Measurements from ENCODE around the gene ERO1A.

The ERO1A gene

GRCh38 chr14:52703664-52704063 is 8.3 kb upstream of the ERO1A start:
- H3K4me1 Mint-ChIP-seq = peaks cover 21% of the 10 kb centered on the region
- H3K27ac Mint-ChIP-seq = no peak overlapping the region
- peak overlapping the region in 1 of 3 experiments; percentile 24 for H3K4me3 Mint-ChIP-seq
- peaks cover 14% of the 10 kb centered on the region for H3K36me3 Mint-ChIP-seq (ENCODE audit: low read depth)
- no peaks in the 10 kb centered on the region for H3K9me3 Mint-ChIP-seq
- no peak for TF ChIP-seq CTCF (IDR thresholded peaks at IDR 0.05; ENCODE audit: unreplicated experiment in 3 of 3)
- H3K27me3 Mint-ChIP-seq (ENCODE audit: low read depth) = no peaks in the 10 kb centered on the region

- no peak for TF ChIP-seq CTCF (IDR thresholded peaks at IDR 0.05; ENCODE audit: unreplicated experiment in 3 of 3)
- Mint-ChIP-seq H3K4me3 (peak overlapping the region in 1 of 3 experiments; percentile 24), H3K27ac (no peak overlapping the region), H3K36me3 (ENCODE audit: low read depth) (peaks cover 11% of the 10 kb centered on the region), H3K4me1 (peaks cover 17% of the 10 kb centered on the region), H3K27me3 (ENCODE audit: low read depth) (no peaks in the 10 kb centered on the region), H3K9me3 (no peaks in the 10 kb centered on the region)
These were observed 7.9 kb upstream of the ERO1A start for GRCh38 chr14:52703225-52703624.

GRCh38 chr14:52701223-52701622 is 5.9 kb upstream of the ERO1A start:
- H3K27ac Mint-ChIP-seq = peak overlapping the region in 1 of 3 experiments; percentile 46
- H3K4me3 Mint-ChIP-seq = no peak overlapping the region
- H3K36me3 Mint-ChIP-seq (ENCODE audit: low read depth) = no peaks in the 10 kb centered on the region
- no peak for TF ChIP-seq CTCF (IDR thresholded peaks at IDR 0.05; ENCODE audit: unreplicated experiment in 3 of 3)
- no peaks in the 10 kb centered on the region for H3K9me3 Mint-ChIP-seq
- no peaks in the 10 kb centered on the region for H3K4me1 Mint-ChIP-seq
- H3K27me3 Mint-ChIP-seq (ENCODE audit: low read depth) = no peaks in the 10 kb centered on the region

- Mint-ChIP-seq H3K36me3 (ENCODE audit: low read depth) (no peaks in the 10 kb centered on the region), H3K4me3 (no peak overlapping the region), H3K9me3 (no peaks in the 10 kb centered on the region), H3K27ac (peak overlapping the region in 1 of 3 experiments; percentile 65), H3K4me1 (no peaks in the 10 kb centered on the region), H3K27me3 (ENCODE audit: low read depth) (no peaks in the 10 kb centered on the region)
- TF ChIP-seq CTCF (IDR thresholded peaks at IDR 0.05; ENCODE audit: unreplicated experiment in 3 of 3) = no peak
These were observed 5.4 kb upstream of the ERO1A start for GRCh38 chr14:52700701-52701172.

GRCh38 chr14:52694761-52695480 is 437 bp downstream of the ERO1A start:
- H3K27ac Mint-ChIP-seq = peak overlapping the region; percentile 75 to 92 (median 91)
- H3K4me1 Mint-ChIP-seq = peaks cover 11% of the 10 kb centered on the region
- H3K36me3 Mint-ChIP-seq (ENCODE audit: low read depth) = no peaks in the 10 kb centered on the region
- no peak for TF ChIP-seq CTCF (IDR thresholded peaks at IDR 0.05; ENCODE audit: unreplicated experiment in 3 of 3)
- H3K27me3 Mint-ChIP-seq (ENCODE audit: low read depth) = no peaks in the 10 kb centered on the region
- H3K4me3 Mint-ChIP-seq = peak overlapping the region; percentile 94 to 99 (median 97)
- no peaks in the 10 kb centered on the region for H3K9me3 Mint-ChIP-seq

- Mint-ChIP-seq H3K4me1 (peaks cover 11% of the 10 kb centered on the region), H3K4me3 (peak overlapping the region; percentile 71 to 79 (median 74)), H3K27ac (no peak overlapping the region), H3K36me3 (ENCODE audit: low read depth) (no peaks in the 10 kb centered on the region), H3K9me3 (no peaks in the 10 kb centered on the region), H3K27me3 (ENCODE audit: low read depth) (no peaks in the 10 kb centered on the region)
- no peak for TF ChIP-seq CTCF (IDR thresholded peaks at IDR 0.05; ENCODE audit: unreplicated experiment in 3 of 3)
These were observed 1.8 kb downstream of the ERO1A start for GRCh38 chr14:52693532-52693931.

Data from nephron (organoid).